Measurements from ENCODE around the gene CCDC146. TPM values are rescaled to one million over a fixed set of nuclear protein-coding genes. Genes with fewer than 3 reads are reported as not detected.

Gene CCDC146
- total and polyA plus RNA-seq, 12 donors: 1.7 to 10.8 (median 7.0) TPM

DNA sequence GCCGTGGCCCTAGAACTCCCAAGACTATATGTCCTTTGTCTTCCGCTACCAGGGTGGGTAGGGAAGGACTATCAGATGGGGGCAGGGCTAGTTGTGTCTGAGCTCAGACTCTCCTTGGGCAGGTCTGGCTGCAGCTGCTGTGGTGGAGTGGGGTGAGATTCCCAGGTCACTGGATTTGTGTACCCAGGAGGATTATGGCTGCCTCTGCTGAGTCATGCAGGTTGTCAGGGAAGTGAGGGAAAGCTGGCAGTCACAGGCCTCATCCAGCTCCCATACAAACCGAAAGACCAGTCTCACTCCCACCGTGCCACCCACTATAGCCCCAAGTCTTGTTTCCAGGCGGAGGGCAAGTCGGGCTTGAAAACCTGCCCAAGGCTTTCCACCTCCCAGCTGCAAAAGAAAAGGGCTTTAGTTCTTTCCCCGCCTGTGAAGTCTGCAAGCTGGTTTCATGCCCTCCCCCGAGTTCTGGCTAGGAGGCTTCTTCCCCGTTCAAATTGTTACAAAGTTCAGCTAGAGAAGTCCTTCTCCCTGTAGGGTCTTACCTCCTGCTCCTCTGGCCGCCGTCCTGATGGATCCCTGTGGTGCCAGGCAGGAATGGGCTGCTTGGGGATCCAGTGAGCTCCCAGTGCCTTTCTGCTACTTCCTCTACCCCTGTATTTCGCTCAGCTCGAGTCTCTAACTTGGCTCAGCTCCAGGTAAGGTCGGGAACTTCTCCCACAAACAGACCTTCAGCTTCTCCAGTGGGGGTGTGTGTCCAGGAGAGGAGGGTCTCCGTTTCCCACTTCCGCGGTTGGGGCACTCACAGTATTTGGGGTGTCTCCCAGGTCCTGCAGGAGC lies 184.0 kb downstream of the CCDC146 start:
- TF ChIP-seq CTCF (IDR thresholded peaks at IDR 0.05): no peak
- Histone ChIP-seq H3K27me3 (no peaks in the 10 kb centered on the region), H3K4me1 (peaks cover 0 to 21% (median 8%) of the 10 kb centered on the region in 9 donors), H3K9me3 (peaks cover 0 to 18% (median 0%) of the 10 kb centered on the region in 11 donors), H3K36me3 (peaks cover 0 to 25% (median under 1%) of the 10 kb centered on the region in 9 donors), H3K27ac (no peak overlapping the region), H3K4me3 (no peak overlapping the region)
- DNase-seq: no peak
- ATAC-seq: no peak
- intact Hi-C loops (cut with DNase I): no loop called here
- 82% methylated on average over 17 of the region's 17 CpGs for WGBS, 2 donors

DNA sequence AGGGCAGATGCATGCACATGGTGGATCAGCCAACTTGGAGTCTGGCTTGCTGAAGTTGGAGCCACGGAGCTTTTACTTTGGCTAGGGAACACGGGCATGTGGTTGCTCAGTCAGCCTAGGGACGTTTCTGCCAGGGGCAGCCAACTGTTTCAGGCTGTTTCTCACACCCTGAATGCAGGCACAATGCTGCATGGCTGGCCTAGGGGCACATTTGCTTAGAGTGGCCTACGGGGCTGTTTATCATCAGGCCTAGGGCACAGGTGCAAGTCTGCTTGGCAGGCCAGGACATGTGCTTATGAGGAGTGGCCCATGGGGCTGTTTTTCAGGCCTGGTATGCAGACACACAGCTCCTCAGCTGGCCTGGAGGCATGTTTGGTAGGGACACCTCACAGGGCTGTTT lies 186.4 kb downstream of the CCDC146 start:
- intact Hi-C loops (cut with DNase I): no loop called here
- Histone ChIP-seq H3K27ac (peak overlapping the region in 1 of 10 donors; percentile 28), H3K36me3 (peaks cover 0 to 49% (median 6%) of the 10 kb centered on the region in 9 donors), H3K4me1 (peaks cover 0 to 34% (median 9%) of the 10 kb centered on the region in 9 donors), H3K27me3 (no peaks in the 10 kb centered on the region), H3K9me3 (peaks cover 0 to 9% (median 0%) of the 10 kb centered on the region in 11 donors), H3K4me3 (no peak overlapping the region)
- ATAC-seq: peak in 4 of 8 donors; percentile 11 to 61 (median 46)
- no peak for TF ChIP-seq CTCF (IDR thresholded peaks at IDR 0.05)
- 61 to 77% methylated on average over 4 of the region's 4 CpGs for WGBS, 2 donors
- no peak for DNase-seq

- ATAC-seq: no peak
- intact Hi-C loops (cut with DNase I): no loop called here
- Histone ChIP-seq H3K9me3 (no peaks in the 10 kb centered on the region), H3K4me3 (no peak overlapping the region), H3K36me3 (peaks cover 0 to 58% (median 8%) of the 10 kb centered on the region in 9 donors), H3K27ac (peak overlapping the region in 1 of 10 donors; percentile 3), H3K4me1 (peaks cover 0 to 43% (median 9%) of the 10 kb centered on the region in 9 donors), H3K27me3 (no peaks in the 10 kb centered on the region)
- no peak for DNase-seq
- no peak for TF ChIP-seq CTCF (IDR thresholded peaks at IDR 0.05)
- WGBS, 2 donors: 45 to 51% methylated on average over 1 of the region's 1 CpG
Observed at GRCh38 chr7:77309714-77310220, 187.4 kb downstream of the CCDC146 start.

DNA sequence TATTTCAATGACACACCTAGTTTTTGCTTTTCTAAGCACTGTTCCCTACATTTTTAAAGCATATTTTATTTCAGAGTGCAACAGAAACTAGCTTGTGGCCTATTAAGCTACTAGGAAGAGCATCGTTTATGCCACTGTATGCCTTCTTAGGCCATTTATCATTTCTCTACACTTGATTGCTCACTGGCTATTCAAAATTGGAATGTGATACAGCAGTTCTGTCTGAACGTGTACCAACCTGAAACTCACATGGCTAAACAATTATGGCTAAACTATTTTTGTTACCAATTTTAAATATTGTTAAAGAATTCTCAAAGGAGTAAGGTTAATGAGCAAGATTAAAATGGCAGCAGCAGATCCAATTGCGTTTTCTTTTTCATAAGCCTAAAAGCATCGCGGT lies 188.6 kb downstream of the CCDC146 start:
- ATAC-seq (no peak), DNase-seq (no peak)
- Histone ChIP-seq H3K4me1 (peaks cover 0 to 53% (median 9%) of the 10 kb centered on the region in 9 donors), H3K9me3 (no peaks in the 10 kb centered on the region), H3K27ac (no peak overlapping the region), H3K4me3 (no peak overlapping the region), H3K36me3 (peaks cover 0 to 71% (median 8%) of the 10 kb centered on the region in 9 donors), H3K27me3 (no peaks in the 10 kb centered on the region)
- 92 to 95% methylated on average over 5 of the region's 5 CpGs for WGBS, 2 donors
- intact Hi-C loops (cut with DNase I): no loop called here
- TF ChIP-seq CTCF (IDR thresholded peaks at IDR 0.05): no peak

Data from heart right ventricle (tissue), 16 donors.